Cardiac muscle cell (in vitro differentiated cells and primary cell): Measurements from ENCODE around the gene CPA3. TPM values are rescaled to one million over a fixed set of nuclear protein-coding genes. Genes with fewer than 3 reads are reported as not detected.
A peak's percentile ranks its signal among the peaks of the same experiment; 100 is the strongest.

Experiments
- DNase-seq, 2 donors: peaks; one replicate each; pipeline versions ENCODE4 v3.0.0 to v3.0.0-alpha.2; 2010 to 2017; ENCODE audit warnings: low read depth in 1 of 2, low spot score in 1 of 2
- H3K27ac ChIP-seq: fragments of 200-600 bp; sonication (generic); 2 replicates; pipeline ENCODE4 v1.5.1; 2016
- H3K27me3 ChIP-seq: fragments of 200-600 bp; sonication (generic); 2 replicates; pipeline ENCODE4 v1.6.0; 2016; ENCODE audit warnings: control low read depth
- H3K36me3 ChIP-seq: fragments of 200-600 bp; sonication (generic); 2 replicates; pipeline ENCODE4 v1.5.1; 2016; ENCODE audit warnings: control low read depth
- H3K4me1 ChIP-seq: fragments of 200-600 bp; sonication (generic); 2 replicates; pipeline ENCODE4 v1.8.1; 2017; ENCODE audit warnings: low read depth, mild to moderate bottlenecking, mixed run types
- H3K4me3 ChIP-seq: fragments of 200-600 bp; sonication (generic); 2 replicates; pipeline ENCODE4 v1.5.1; 2016; ENCODE audit warnings: mild to moderate bottlenecking
- H3K9me3 ChIP-seq: fragments of 200-600 bp; sonication (generic); 2 replicates; pipeline ENCODE4 v1.5.1; 2017; ENCODE audit warnings: low read depth, mild to moderate bottlenecking, control low read depth
- polyA plus RNA-seq: library from polyadenylated mRNA; unstranded; fragments of >200 nt; fragmentation: Nextera tagmentation; extraction: Ambion mirVana; gene quantifications from 2 replicates; pipeline ENCODE4 v1.2.1, GENCODE V29; 2016
- total RNA-seq: library from RNA; depleted of rRNA; stranded (reverse); fragments of >200 nt; gene quantifications from 2 replicates; pipeline ENCODE4 v1.2.3, GENCODE V29; 2016
- TF ChIP-seq, protein P1 (sequence below): IDR thresholded peaks from 2 replicates; pipeline ENCODE4 v1.5.1; 2012; ENCODE audit warnings: low read depth, mild to moderate bottlenecking, low read length

The CPA3 gene
- total and polyA plus RNA-seq, 2 experiments from 2014 or later, result not detected

DNA sequence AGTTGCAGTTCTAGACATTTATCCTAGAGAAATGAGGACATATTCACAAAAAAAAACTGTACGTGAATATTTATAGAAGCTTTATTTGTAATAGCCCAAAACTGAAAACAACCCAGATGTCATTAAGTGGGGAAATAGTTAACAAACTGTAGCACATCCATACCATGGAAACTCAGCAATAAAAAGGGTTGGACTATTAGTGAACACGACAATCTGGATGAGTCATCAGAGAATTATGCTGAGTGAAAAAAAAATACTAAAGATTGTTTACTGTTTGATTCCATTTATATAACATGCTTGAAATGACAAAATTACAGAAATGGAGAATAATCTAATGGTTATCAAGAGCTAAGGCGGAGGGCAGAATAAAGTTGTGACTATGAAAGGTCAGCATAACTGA, 59.5 kb downstream of the CPA3 start:
- H3K27me3 ChIP-seq, result peaks cover 15% of the 10 kb centered on the region
- no peaks in the 10 kb centered on the region for H3K9me3 ChIP-seq
- TF ChIP-seq, protein P1, sequence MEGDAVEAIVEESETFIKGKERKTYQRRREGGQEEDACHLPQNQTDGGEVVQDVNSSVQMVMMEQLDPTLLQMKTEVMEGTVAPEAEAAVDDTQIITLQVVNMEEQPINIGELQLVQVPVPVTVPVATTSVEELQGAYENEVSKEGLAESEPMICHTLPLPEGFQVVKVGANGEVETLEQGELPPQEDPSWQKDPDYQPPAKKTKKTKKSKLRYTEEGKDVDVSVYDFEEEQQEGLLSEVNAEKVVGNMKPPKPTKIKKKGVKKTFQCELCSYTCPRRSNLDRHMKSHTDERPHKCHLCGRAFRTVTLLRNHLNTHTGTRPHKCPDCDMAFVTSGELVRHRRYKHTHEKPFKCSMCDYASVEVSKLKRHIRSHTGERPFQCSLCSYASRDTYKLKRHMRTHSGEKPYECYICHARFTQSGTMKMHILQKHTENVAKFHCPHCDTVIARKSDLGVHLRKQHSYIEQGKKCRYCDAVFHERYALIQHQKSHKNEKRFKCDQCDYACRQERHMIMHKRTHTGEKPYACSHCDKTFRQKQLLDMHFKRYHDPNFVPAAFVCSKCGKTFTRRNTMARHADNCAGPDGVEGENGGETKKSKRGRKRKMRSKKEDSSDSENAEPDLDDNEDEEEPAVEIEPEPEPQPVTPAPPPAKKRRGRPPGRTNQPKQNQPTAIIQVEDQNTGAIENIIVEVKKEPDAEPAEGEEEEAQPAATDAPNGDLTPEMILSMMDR, result no peak
- no peak overlapping the region for H3K4me3 ChIP-seq
- H3K36me3 ChIP-seq, result no peaks in the 10 kb centered on the region
- DNase-seq, result peak in 1 of 2 donors; percentile 12
- H3K4me1 ChIP-seq, result no peaks in the 10 kb centered on the region
- H3K27ac ChIP-seq, result no peak overlapping the region

DNA sequence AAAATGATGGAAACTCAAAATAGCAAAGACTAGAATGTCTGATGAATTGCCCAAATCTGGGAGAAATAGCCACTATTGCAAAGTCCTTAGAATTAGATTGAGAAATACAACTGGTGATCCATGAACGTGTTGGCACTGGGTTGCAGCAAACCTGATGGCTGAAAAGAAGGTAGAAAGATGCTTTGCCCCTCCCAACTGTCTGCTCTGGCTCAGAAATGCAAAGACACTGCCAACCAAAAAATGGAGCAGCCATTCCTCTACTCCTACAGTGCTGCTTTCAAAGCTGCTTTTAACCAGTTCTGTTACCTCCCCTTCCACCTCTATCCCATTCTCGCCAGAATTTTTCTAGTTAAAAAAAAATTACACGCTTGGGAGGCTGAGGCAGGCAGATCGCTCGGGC, 60.7 kb downstream of the CPA3 start:
- no peak for DNase-seq
- no peaks in the 10 kb centered on the region for H3K36me3 ChIP-seq
- H3K27me3 ChIP-seq, result peaks cover 15% of the 10 kb centered on the region
- no peaks in the 10 kb centered on the region for H3K4me1 ChIP-seq
- H3K9me3 ChIP-seq, result no peaks in the 10 kb centered on the region
- H3K4me3 ChIP-seq, result no peak overlapping the region
- TF ChIP-seq, protein P1, result no peak
- no peak overlapping the region for H3K27ac ChIP-seq

DNA sequence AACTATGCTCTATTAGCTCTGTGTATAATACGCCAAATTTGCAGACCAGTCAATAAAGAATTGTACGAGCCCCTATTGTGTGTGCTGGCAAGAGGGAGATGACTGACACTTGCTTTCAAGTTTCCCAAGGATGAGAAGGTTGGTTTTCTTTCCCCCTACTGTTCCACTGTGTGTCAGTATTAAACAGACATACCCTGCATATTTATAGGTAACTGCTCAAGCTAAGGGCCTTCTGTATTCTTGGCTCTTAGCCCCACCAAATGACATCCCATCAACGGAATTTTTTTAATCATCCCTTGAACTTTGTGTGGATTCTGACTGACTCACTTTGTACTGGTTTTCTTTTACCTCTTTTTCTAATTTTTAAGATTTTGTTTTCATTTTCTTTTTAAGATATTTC, 65.7 kb downstream of the CPA3 start:
- H3K9me3 ChIP-seq, result no peaks in the 10 kb centered on the region
- no peak for DNase-seq
- no peaks in the 10 kb centered on the region for H3K4me1 ChIP-seq
- H3K27me3 ChIP-seq, result peaks cover 9% of the 10 kb centered on the region
- no peak overlapping the region for H3K4me3 ChIP-seq
- H3K27ac ChIP-seq, result no peak overlapping the region
- TF ChIP-seq, protein P1, result no peak
- no peaks in the 10 kb centered on the region for H3K36me3 ChIP-seq

DNA sequence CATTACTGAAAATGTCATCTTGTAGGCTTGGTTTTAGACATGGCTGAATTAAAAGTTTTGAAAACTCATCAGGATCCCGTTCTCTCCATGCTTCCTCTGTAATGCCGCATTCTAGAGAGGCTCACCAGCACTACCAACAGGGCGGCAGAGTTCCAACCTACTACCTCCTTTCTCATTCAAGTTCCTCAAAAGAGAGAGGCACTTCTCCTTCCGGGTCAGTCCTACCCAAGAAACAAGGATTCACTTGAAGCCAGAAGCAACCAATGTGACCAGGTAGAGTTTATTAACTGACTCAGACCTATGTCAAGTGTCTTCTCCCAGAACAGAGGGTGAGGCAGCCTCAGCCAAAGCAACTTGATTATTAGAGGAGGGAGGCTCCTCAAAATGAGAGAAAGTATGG, 66.5 kb downstream of the CPA3 start:
- no peak overlapping the region for H3K27ac ChIP-seq
- no peaks in the 10 kb centered on the region for H3K36me3 ChIP-seq
- peaks cover 5% of the 10 kb centered on the region for H3K27me3 ChIP-seq
- no peak for DNase-seq
- no peaks in the 10 kb centered on the region for H3K9me3 ChIP-seq
- no peak overlapping the region for H3K4me3 ChIP-seq
- TF ChIP-seq, protein P1, result no peak
- H3K4me1 ChIP-seq, result no peaks in the 10 kb centered on the region

DNA sequence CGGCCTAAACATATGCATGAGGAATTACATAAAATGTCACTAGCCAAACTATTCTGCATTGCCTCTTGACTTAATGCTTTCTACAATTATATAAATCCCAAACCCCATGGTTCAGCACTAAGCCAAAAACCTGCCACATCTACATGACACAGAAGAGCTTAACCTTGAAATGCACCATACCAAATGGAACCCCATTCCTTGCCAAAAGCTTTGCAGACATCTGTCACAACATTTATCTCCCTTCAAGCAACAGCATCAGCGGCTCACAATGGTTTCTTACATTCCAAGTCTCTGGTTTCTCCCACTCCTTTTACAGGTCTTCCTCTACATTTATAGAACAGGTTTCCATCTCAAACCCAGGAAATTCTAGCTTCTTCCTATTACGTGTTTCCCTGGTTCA, 67.9 kb downstream of the CPA3 start:
- DNase-seq, result no peak
- H3K27ac ChIP-seq, result no peak overlapping the region
- H3K36me3 ChIP-seq, result no peaks in the 10 kb centered on the region
- H3K9me3 ChIP-seq, result no peaks in the 10 kb centered on the region
- TF ChIP-seq, protein P1, result no peak
- peaks cover 4% of the 10 kb centered on the region for H3K27me3 ChIP-seq
- no peak overlapping the region for H3K4me3 ChIP-seq
- H3K4me1 ChIP-seq, result no peaks in the 10 kb centered on the region
